ENCODE results near the gene PDZK1IP1. TPM values are rescaled to one million over a fixed set of nuclear protein-coding genes. Genes with fewer than 3 reads are reported as not detected.

PDZK1IP1 gene
- total and polyA plus RNA-seq, 2 experiments from 2014 or later, result not detected

DNA sequence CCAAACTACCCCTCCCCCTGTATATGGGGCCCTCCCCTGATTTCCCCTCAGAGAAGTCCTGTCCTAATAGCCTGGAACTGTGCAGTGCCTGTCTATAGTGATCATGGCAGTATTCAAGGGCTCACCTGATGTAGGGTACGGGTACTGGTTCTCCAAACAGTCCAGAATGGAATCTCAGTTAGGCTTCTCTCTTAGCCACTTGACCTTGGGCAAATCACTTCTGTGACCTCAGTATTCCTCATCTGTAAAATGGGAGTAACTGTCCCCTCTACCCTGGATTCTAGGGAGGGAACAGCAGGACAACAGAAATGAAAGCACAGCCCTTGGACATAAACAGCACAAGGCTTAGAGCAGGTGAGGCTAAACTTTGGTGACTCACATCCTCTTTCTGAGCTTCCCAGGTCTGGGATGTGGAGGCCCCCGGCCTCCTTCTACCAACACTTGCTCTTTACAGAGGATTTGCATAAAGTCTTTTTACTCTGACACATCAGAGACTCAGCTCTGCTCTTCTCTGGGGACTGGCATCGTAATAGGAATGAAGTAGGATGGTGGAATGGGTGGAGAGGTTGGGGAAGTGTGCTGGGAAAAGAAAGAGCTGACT lies 20.0 kb upstream of the PDZK1IP1 start:
- WGBS, 2 experiments (ENCODE audit: low coverage in 1 of 2, low lambda C conversion rate in 2 of 2, missing lambda C conversion rate in 2 of 2), result 48 to 82% methylated on average over 2 to 3 of the region's 3 CpGs
- Histone ChIP-seq H3K27ac (no peak overlapping the region), H3K4me1 (ENCODE audit: insufficient read depth) (peaks cover 9% of the 10 kb centered on the region), H3K27me3 (replicated peaks; ENCODE audit: insufficient read depth) (no peaks in the 10 kb centered on the region), H2AFZ (no peak overlapping the region), H4K20me1 (ENCODE audit: insufficient read depth) (no peaks in the 10 kb centered on the region), H3K4me3 (no peak overlapping the region), H3K9me3 (ENCODE audit: low read depth) (no peaks in the 10 kb centered on the region), H3F3A (ENCODE audit: insufficient read depth) (peaks cover 4% of the 10 kb centered on the region; the same call in 1 of the 2 replicates), H3K4me2 (ENCODE audit: unreplicated experiment) (no peak overlapping the region), H3K9ac (no peak overlapping the region), H3K36me3 (ENCODE audit: low read depth) (no peaks in the 10 kb centered on the region), H3K9me2 (ENCODE audit: insufficient read depth) (no peaks in the 10 kb centered on the region), H3K79me2 (ENCODE audit: insufficient read depth) (no peaks in the 10 kb centered on the region)
- in situ Hi-C loops (cut with MboI), result no loop called here
- no peak for DNase-seq
- no peak for TF ChIP-seq EZH2 (IDR thresholded peaks at IDR 0.05; ENCODE audit: insufficient read depth, poor library complexity, severe bottlenecking)

DNA sequence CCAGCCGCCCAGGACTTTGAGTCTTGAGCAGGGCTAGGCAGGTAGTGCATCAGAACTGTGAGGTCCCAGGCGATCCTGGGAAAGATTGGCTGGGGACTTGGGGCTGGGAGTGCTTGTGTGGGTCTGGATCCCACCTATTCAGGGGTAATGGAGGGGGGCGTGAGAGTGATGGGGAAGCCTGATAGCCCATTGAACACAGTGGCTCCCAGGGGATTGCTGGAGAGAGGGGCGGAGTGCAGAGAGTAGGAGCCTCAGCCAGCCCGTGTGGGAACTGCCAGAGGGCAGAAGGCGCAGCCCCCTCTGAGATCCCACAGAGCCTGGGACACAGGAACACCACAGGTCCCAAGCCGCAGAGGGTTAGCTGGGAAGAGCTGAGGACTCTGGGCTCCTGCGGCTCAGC lies 19.3 kb upstream of the PDZK1IP1 start:
- 63 to 76% methylated on average over 8 of the region's 8 CpGs for WGBS, 2 experiments (ENCODE audit: low coverage in 1 of 2, low lambda C conversion rate in 2 of 2, missing lambda C conversion rate in 2 of 2)
- Histone ChIP-seq H3K4me2 (ENCODE audit: unreplicated experiment) (no peak overlapping the region), H3K9ac (no peak overlapping the region), H3K9me3 (ENCODE audit: low read depth) (no peaks in the 10 kb centered on the region), H3K4me3 (no peak overlapping the region), H3F3A (ENCODE audit: insufficient read depth) (peaks cover 4% of the 10 kb centered on the region; the same call in 1 of the 2 replicates), H3K9me2 (ENCODE audit: insufficient read depth) (no peaks in the 10 kb centered on the region), H2AFZ (no peak overlapping the region), H3K79me2 (ENCODE audit: insufficient read depth) (no peaks in the 10 kb centered on the region), H4K20me1 (ENCODE audit: insufficient read depth) (no peaks in the 10 kb centered on the region), H3K36me3 (ENCODE audit: low read depth) (no peaks in the 10 kb centered on the region), H3K4me1 (ENCODE audit: insufficient read depth) (peaks cover 9% of the 10 kb centered on the region), H3K27ac (no peak overlapping the region), H3K27me3 (replicated peaks; ENCODE audit: insufficient read depth) (no peaks in the 10 kb centered on the region)
- DNase-seq, result no peak
- no peak for TF ChIP-seq EZH2 (IDR thresholded peaks at IDR 0.05; ENCODE audit: insufficient read depth, poor library complexity, severe bottlenecking)
- no peak for TF ChIP-seq EZH2phosphoT487 (IDR thresholded peaks at IDR 0.05; ENCODE audit: insufficient read depth, low read depth)
- in situ Hi-C loops (cut with MboI), result no loop called here

DNA sequence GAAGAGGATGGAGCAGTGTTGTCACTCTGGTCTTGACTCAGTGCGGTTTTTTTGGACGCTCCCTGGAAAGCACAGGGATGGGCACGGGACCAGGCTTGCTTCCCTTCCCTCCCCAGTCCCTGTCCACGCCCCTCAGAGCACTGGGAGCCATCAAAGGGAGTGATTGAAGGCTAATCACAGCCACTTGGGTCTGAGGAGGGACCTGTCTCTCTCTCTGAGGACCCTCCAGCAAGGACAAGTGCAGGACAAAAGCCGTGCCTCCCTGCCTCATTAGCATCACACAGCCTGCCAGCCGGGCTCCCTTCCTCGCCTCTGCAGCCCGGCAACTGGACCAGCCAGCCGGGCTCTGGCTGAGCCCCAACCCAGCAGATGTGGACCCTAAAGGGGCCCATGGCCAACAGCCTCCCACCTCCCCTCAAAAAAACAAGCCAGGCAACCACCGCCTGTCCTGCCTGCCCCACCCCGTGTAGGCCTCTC lies 18.6 kb upstream of the PDZK1IP1 start:
- Histone ChIP-seq H3K27ac (no peak overlapping the region), H3K27me3 (replicated peaks; ENCODE audit: insufficient read depth) (no peaks in the 10 kb centered on the region), H4K20me1 (ENCODE audit: insufficient read depth) (no peaks in the 10 kb centered on the region), H3K4me3 (no peak overlapping the region), H3K36me3 (ENCODE audit: low read depth) (no peaks in the 10 kb centered on the region), H3K79me2 (ENCODE audit: insufficient read depth) (no peaks in the 10 kb centered on the region), H3K9me3 (ENCODE audit: low read depth) (no peaks in the 10 kb centered on the region), H3F3A (ENCODE audit: insufficient read depth) (peaks cover 4% of the 10 kb centered on the region; the same call in 1 of the 2 replicates), H3K9me2 (ENCODE audit: insufficient read depth) (no peaks in the 10 kb centered on the region), H2AFZ (peak overlapping the region; percentile 21; the same call in 1 of the 2 replicates), H3K9ac (no peak overlapping the region), H3K4me2 (ENCODE audit: unreplicated experiment) (no peak overlapping the region), H3K4me1 (ENCODE audit: insufficient read depth) (peaks cover 9% of the 10 kb centered on the region)
- 14 to 35% methylated on average over 8 to 11 of the region's 11 CpGs for WGBS, 2 experiments (ENCODE audit: low coverage in 1 of 2, low lambda C conversion rate in 2 of 2, missing lambda C conversion rate in 2 of 2)
- TF ChIP-seq EZH2 (IDR thresholded peaks at IDR 0.05; ENCODE audit: insufficient read depth, poor library complexity, severe bottlenecking) (no peak), EZH2phosphoT487 (IDR thresholded peaks at IDR 0.05; ENCODE audit: insufficient read depth, low read depth) (no peak)
- in situ Hi-C loops (cut with MboI), result no loop called here
- peak; percentile 64 for DNase-seq

DNA sequence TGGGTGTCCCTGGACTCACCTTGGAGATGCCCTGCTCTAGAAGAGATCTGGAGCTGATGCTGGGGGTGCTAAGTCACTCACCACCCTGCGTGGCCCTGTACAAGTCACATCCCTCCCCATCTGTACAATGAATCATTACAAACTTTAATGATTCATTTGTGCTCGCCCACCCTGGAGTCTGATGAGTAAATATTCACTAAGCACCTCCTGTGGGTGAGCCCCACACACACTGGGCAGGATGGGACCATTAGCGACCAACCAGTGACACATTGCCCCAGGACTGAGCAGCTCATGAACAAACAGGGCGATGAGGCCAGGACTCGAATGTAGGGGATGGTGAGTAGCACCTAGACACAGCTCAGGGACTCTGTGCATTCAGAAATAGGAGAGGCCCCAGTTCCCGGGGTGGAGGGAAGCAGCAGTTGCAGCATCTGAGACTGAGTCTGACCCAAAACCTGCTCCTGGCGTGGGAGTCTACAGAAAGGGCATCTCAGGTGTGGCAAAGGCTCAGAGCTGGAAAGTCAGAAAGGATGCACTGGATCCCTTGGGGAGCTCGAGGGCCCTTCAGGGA lies 18.1 kb upstream of the PDZK1IP1 start:
- no peak overlapping the region for H3K4me2 ChIP-seq (ENCODE audit: unreplicated experiment)
- peak overlapping the region; percentile 21; the same call in 1 of the 2 replicates for H2AFZ ChIP-seq
- no peaks in the 10 kb centered on the region for H3K9me2 ChIP-seq (ENCODE audit: insufficient read depth)

More for the DNA sequence above, 18.1 kb upstream of the PDZK1IP1 start:
- Histone ChIP-seq H3F3A (ENCODE audit: insufficient read depth) (peaks cover 4% of the 10 kb centered on the region; the same call in 1 of the 2 replicates), H3K27ac (no peak overlapping the region), H3K4me1 (ENCODE audit: insufficient read depth) (peaks cover 9% of the 10 kb centered on the region), H4K20me1 (ENCODE audit: insufficient read depth) (no peaks in the 10 kb centered on the region), H3K79me2 (ENCODE audit: insufficient read depth) (no peaks in the 10 kb centered on the region), H3K4me3 (no peak overlapping the region), H3K27me3 (replicated peaks; ENCODE audit: insufficient read depth) (no peaks in the 10 kb centered on the region), H3K9ac (no peak overlapping the region), H3K9me3 (ENCODE audit: low read depth) (no peaks in the 10 kb centered on the region), H3K36me3 (ENCODE audit: low read depth) (no peaks in the 10 kb centered on the region)
- DNase-seq, result peak; percentile 67
- 26 to 30% methylated on average over 8 of the region's 8 CpGs for WGBS, 2 experiments (ENCODE audit: low coverage in 1 of 2, low lambda C conversion rate in 2 of 2, missing lambda C conversion rate in 2 of 2)
- in situ Hi-C loops (cut with MboI), result no loop called here
- TF ChIP-seq EZH2phosphoT487 (IDR thresholded peaks at IDR 0.05; ENCODE audit: insufficient read depth, low read depth) (no peak), EZH2 (IDR thresholded peaks at IDR 0.05; ENCODE audit: insufficient read depth, poor library complexity, severe bottlenecking) (no peak)

All from GM23248 (cell line).